ENCODE results near the gene LRFN2. TPM values are rescaled to one million over a fixed set of nuclear protein-coding genes. Genes with fewer than 3 reads are reported as not detected.

LRFN2 gene
- total and polyA plus RNA-seq, 2 donors (not counting 1 experiment from before 2014, with no cell fraction given): not detected

- Histone ChIP-seq H3K79me2 (ENCODE audit: control insufficient read depth, insufficient read depth, low read length) (no peaks in the 10 kb centered on the region), H3K27ac (ENCODE audit: low read length in 2 of 2) (no peak overlapping the region), H3K4me1 (ENCODE audit: control insufficient read depth in 2 of 2, insufficient read depth in 2 of 2, low read length in 2 of 2) (no peaks in the 10 kb centered on the region), H3K4me2 (replicated peaks; ENCODE audit: low read depth, low read length, poor library complexity, severe bottlenecking) (no peak overlapping the region), H3K9ac (ENCODE audit: low read length) (no peak overlapping the region), H3K9me3 (ENCODE audit: control extremely low read depth in 1 of 3, control insufficient read depth in 2 of 3, insufficient read depth in 1 of 3, low read length in 2 of 3) (no peaks in the 10 kb centered on the region), H2AFZ (ENCODE audit: insufficient read depth, low read depth, low read length, poor library complexity, severe bottlenecking) (no peak overlapping the region), H3K36me3 (replicated peaks in 1 of 2; ENCODE audit: control extremely low read depth in 1 of 2, control insufficient read depth in 1 of 2, extremely low read depth in 1 of 2, insufficient read depth in 2 of 2, low read length in 1 of 2) (no peaks in the 10 kb centered on the region), H3K4me3 (ENCODE audit: control extremely low read depth in 1 of 5, extremely low read depth in 1 of 5, insufficient read depth in 1 of 5, low read depth in 2 of 5, low read length in 4 of 5) (no peak overlapping the region), H4K20me1 (ENCODE audit: control insufficient read depth, insufficient read depth, low read length, poor library complexity, severe bottlenecking) (no peaks in the 10 kb centered on the region), H3K27me3 (replicated peaks in 1 of 4; ENCODE audit: control extremely low read depth in 1 of 4, control insufficient read depth in 3 of 4, insufficient read depth in 4 of 4, low read length in 3 of 4) (no peaks in the 10 kb centered on the region)
- ATAC-seq (ENCODE audit: low read depth) (no peak), DNase-seq (no peak)
- TF ChIP-seq EZH2 (IDR thresholded peaks at IDR 0.05; ENCODE audit: borderline replicate concordance, insufficient read depth, low read depth, low read length, poor library complexity, severe bottlenecking) (no peak), CTCF (IDR thresholded peaks at IDR 0.05) (no peak)
- POLR2A ChIA-PET: no interaction called here
- intact Hi-C loops (cut with micrococcal nuclease): no loop called here
- Mint-ChIP-seq H3K27ac (no peak overlapping the region), H3K4me3 (no peak overlapping the region), H3K9me3 (ENCODE audit: insufficient read depth) (no peaks in the 10 kb centered on the region), H3K4me1 (no peaks in the 10 kb centered on the region), H3K27me3 (peaks cover 2% of the 10 kb centered on the region)
- CTCF ChIA-PET: no interaction called here
- WGBS (ENCODE audit: insufficient coverage): 38% methylated on average over 5 of the region's 5 CpGs
Measured at GRCh38 chr6:40472353-40472752, 114.8 kb downstream of the LRFN2 start.

GRCh38 chr6:40471243-40471642 lies 115.9 kb downstream of the LRFN2 start:
- POLR2A ChIA-PET: no interaction called here
- DNase-seq: no peak
- Histone ChIP-seq H3K4me3 (ENCODE audit: control extremely low read depth in 1 of 5, extremely low read depth in 1 of 5, insufficient read depth in 1 of 5, low read depth in 2 of 5, low read length in 4 of 5) (no peak overlapping the region), H3K4me1 (ENCODE audit: control insufficient read depth in 2 of 2, insufficient read depth in 2 of 2, low read length in 2 of 2) (no peaks in the 10 kb centered on the region), H3K27ac (ENCODE audit: low read length in 2 of 2) (no peak overlapping the region), H3K36me3 (replicated peaks in 1 of 2; ENCODE audit: control extremely low read depth in 1 of 2, control insufficient read depth in 1 of 2, extremely low read depth in 1 of 2, insufficient read depth in 2 of 2, low read length in 1 of 2) (no peaks in the 10 kb centered on the region), H3K9ac (ENCODE audit: low read length) (no peak overlapping the region), H3K9me3 (ENCODE audit: control extremely low read depth in 1 of 3, control insufficient read depth in 2 of 3, insufficient read depth in 1 of 3, low read length in 2 of 3) (no peaks in the 10 kb centered on the region), H2AFZ (ENCODE audit: insufficient read depth, low read depth, low read length, poor library complexity, severe bottlenecking) (no peak overlapping the region), H3K27me3 (replicated peaks in 1 of 4; ENCODE audit: control extremely low read depth in 1 of 4, control insufficient read depth in 3 of 4, insufficient read depth in 4 of 4, low read length in 3 of 4) (peaks cover 0 to 2% (median 0%) of the 10 kb centered on the region in 4 experiments), H3K4me2 (replicated peaks; ENCODE audit: low read depth, low read length, poor library complexity, severe bottlenecking) (no peak overlapping the region), H4K20me1 (ENCODE audit: control insufficient read depth, insufficient read depth, low read length, poor library complexity, severe bottlenecking) (no peaks in the 10 kb centered on the region), H3K79me2 (ENCODE audit: control insufficient read depth, insufficient read depth, low read length) (no peaks in the 10 kb centered on the region)
- TF ChIP-seq EZH2 (IDR thresholded peaks at IDR 0.05; ENCODE audit: borderline replicate concordance, insufficient read depth, low read depth, low read length, poor library complexity, severe bottlenecking): no peak
- TF ChIP-seq CTCF (IDR thresholded peaks at IDR 0.05): no peak
- Mint-ChIP-seq H3K27me3 (no peaks in the 10 kb centered on the region), H3K4me1 (no peaks in the 10 kb centered on the region), H3K27ac (no peak overlapping the region), H3K4me3 (no peak overlapping the region), H3K9me3 (ENCODE audit: insufficient read depth) (no peaks in the 10 kb centered on the region)
- no peak for ATAC-seq (ENCODE audit: low read depth)
- CTCF ChIA-PET: no interaction called here
- WGBS (ENCODE audit: insufficient coverage): no CpG with 5 or more reads among the region's 4 CpGs
- intact Hi-C loops (cut with micrococcal nuclease): no loop called here
